GM12878 (cell line): Measurements from ENCODE around the gene CADPS. TPM values are rescaled to one million over a fixed set of nuclear protein-coding genes. Genes with fewer than 3 reads are reported as not detected.

Source experiments
- ATAC-seq: fragments of 200-7000 bp; cut with Tn5 transposase; 3 replicates; pipeline ENCODE4 v1.9.1; 2020; ENCODE audit warnings: mild to moderate bottlenecking, moderate library complexity
- BruUV-seq: library from RNA; stranded (reverse); fragments of 400-500 nt; replicated peaks from 2 replicates; lab custom pipeline; 2021; lab: Mats Ljungman, UMichigan
- CTCF ChIA-PET: fragments of 300-600 bp; sonication (Branson Sonifier 250); formaldehyde crosslinking; extraction: SDS; loops from one replicate; lab custom pipeline; 2021; ENCODE audit warnings: inconsistent platforms; lab: Yijun Ruan, JAX
- POLR2A ChIA-PET: fragments of 350-600 bp; formaldehyde crosslinking; extraction: SDS; loops from one replicate; lab custom pipeline; 2021; ENCODE audit warnings: inconsistent platforms; lab: Charles Lee
- RAD21 ChIA-PET: fragments of 300-600 bp; sonication (Branson Sonifier 250); formaldehyde crosslinking; loops from one replicate; lab custom pipeline; 2023; ENCODE audit warnings: antibody characterized with exemption; ENCODE audit not compliant: unreplicated experiment; lab: Charles Lee
- SMC1A ChIA-PET: fragments of 300-600 bp; sonication (Branson Sonifier 250); formaldehyde crosslinking; loops from one replicate; lab custom pipeline; 2023; ENCODE audit not compliant: unreplicated experiment, uncharacterized antibody; lab: Charles Lee
- DNase-seq: peaks from one replicate; pipeline ENCODE4 v3.0.0-alpha.2; 2011; ENCODE audit warnings: low read depth, low spot score
- FAIRE-seq: peaks from 3 replicates; lab custom pipeline; 2011; peaks lifted over from hg19 to GRCh38; lab: Jason Lieb, UNC
- H2AFZ ChIP-seq: 2 replicates; pipeline ENCODE4 v1.6.0; 2011; ENCODE audit warnings: low read depth, low read length, control low read depth; ENCODE audit not compliant: control insufficient read depth
- H3K27ac ChIP-seq: 2 replicates; pipeline ENCODE4 v1.5.1; 2011; ENCODE audit warnings: control low read depth; ENCODE audit not compliant: control insufficient read depth, insufficient read depth
- H3K27me3 ChIP-seq, 2 experiments: replicated peaks in 1 of 2; 2 replicates each; pipeline versions ENCODE4 v1.6.0 to v1.6.1; 2011; ENCODE audit warnings: low read length in 1 of 2; ENCODE audit not compliant: control insufficient read depth in 2 of 2, insufficient read depth in 2 of 2
- H3K36me3 ChIP-seq, 2 experiments: 2 replicates each; pipeline ENCODE4 v1.5.1; 2011; ENCODE audit warnings: low read length in 1 of 2; ENCODE audit not compliant: control insufficient read depth in 2 of 2, insufficient read depth in 2 of 2
- H3K4me1 ChIP-seq: 2 replicates; pipeline ENCODE4 v1.6.1; 2011; ENCODE audit warnings: mild to moderate bottlenecking, low read length, moderate library complexity, mixed read lengths; ENCODE audit not compliant: control insufficient read depth, insufficient read depth
- H3K4me2 ChIP-seq: 2 replicates; pipeline ENCODE4 v1.6.0; 2011; ENCODE audit warnings: control low read depth; ENCODE audit not compliant: control insufficient read depth, insufficient read depth
- H3K4me3 ChIP-seq: fragments of 200-600 bp; sonication (generic); 2 replicates; pipeline ENCODE4 v1.5.1; 2016
- H3K79me2 ChIP-seq: 2 replicates; pipeline ENCODE4 v1.6.0; 2011; ENCODE audit warnings: low read length; ENCODE audit not compliant: control insufficient read depth, insufficient read depth
- H3K9ac ChIP-seq: 2 replicates; pipeline ENCODE4 v1.8.0; 2011; ENCODE audit warnings: low read length, control low read depth, mixed read lengths; ENCODE audit not compliant: control insufficient read depth, insufficient read depth
- H3K9me3 ChIP-seq: replicated peaks from 3 replicates; pipeline ENCODE4 v1.5.1; 2011; ENCODE audit warnings: mild to moderate bottlenecking, low read length; ENCODE audit not compliant: control insufficient read depth, insufficient read depth
- H4K20me1 ChIP-seq: 2 replicates; pipeline ENCODE4 v1.6.0; 2011; ENCODE audit not compliant: control insufficient read depth, insufficient read depth
- BCL3 ChIP-seq: IDR thresholded peaks from 2 replicates; pipeline ENCODE4 v1.6.1; 2011; ENCODE audit warnings: borderline replicate concordance, low read depth, mild to moderate bottlenecking, moderate library complexity, low read length; ENCODE audit not compliant: insufficient read depth, poor library complexity, severe bottlenecking
- EED ChIP-seq: sonication (generic); IDR thresholded peaks from 2 replicates; pipeline ENCODE4 v1.6.1; 2016; ENCODE audit warnings: antibody characterized with exemption, low read depth
- JUNB ChIP-seq: IDR thresholded peaks from 2 replicates; pipeline ENCODE4 v1.6.1; 2016; ENCODE audit warnings: antibody characterized with exemption, mild to moderate bottlenecking
- MLLT1 ChIP-seq: fragments of 450-650 bp; IDR thresholded peaks from 2 replicates; pipeline ENCODE4 v1.6.1; 2016; ENCODE audit warnings: mild to moderate bottlenecking
- MXI1 ChIP-seq: fragments of 150-350 bp; IDR thresholded peaks from 2 replicates; pipeline ENCODE4 v1.6.1; 2011; ENCODE audit warnings: low read depth, mild to moderate bottlenecking, inconsistent platforms, low read length, improper control_type of control experiment
- NFYB ChIP-seq: IDR thresholded peaks from 2 replicates; pipeline ENCODE4 v1.6.1; 2011; ENCODE audit warnings: low read depth, mild to moderate bottlenecking, low read length, improper control_type of control experiment, moderate library complexity; ENCODE audit not compliant: insufficient read depth
- NR2C1 ChIP-seq: fragments of 450-650 bp; IDR thresholded peaks from 2 replicates; pipeline ENCODE4 v1.6.1; 2017; ENCODE audit warnings: antibody characterized with exemption, mild to moderate bottlenecking, moderate library complexity
- PKNOX1 ChIP-seq: fragments of 450-650 bp; IDR thresholded peaks from 2 replicates; pipeline ENCODE4 v1.6.1; 2016; ENCODE audit warnings: mild to moderate bottlenecking
- POLR2A ChIP-seq: IDR thresholded peaks from 2 replicates; pipeline ENCODE4 v1.6.1; 2011; ENCODE audit warnings: low read depth, mild to moderate bottlenecking, low read length
- POLR2AphosphoS5 ChIP-seq: IDR thresholded peaks from 2 replicates; pipeline ENCODE4 v1.6.1; 2011; ENCODE audit warnings: mild to moderate bottlenecking, low read length, inconsistent platforms
- SIX5 ChIP-seq: IDR thresholded peaks from 2 replicates; pipeline ENCODE4 v1.6.1; 2011; ENCODE audit warnings: mild to moderate bottlenecking, low read depth, low read length, moderate library complexity; ENCODE audit not compliant: severe bottlenecking
- SP1 ChIP-seq: IDR thresholded peaks from one replicate; pipeline ENCODE4 v1.6.1; 2011; ENCODE audit warnings: low read depth, low read length
- STAT1 ChIP-seq: fragments of 450-650 bp; conservative IDR thresholded peaks from 2 replicates; pipeline ENCODE4 v1.6.1; 2014; ENCODE audit warnings: antibody characterized with exemption, mild to moderate bottlenecking
- SUPT20H ChIP-seq: IDR thresholded peaks from 2 replicates; pipeline ENCODE4 v1.6.1; 2011; ENCODE audit warnings: low read depth, mild to moderate bottlenecking, low read length, moderate library complexity, borderline replicate concordance; ENCODE audit not compliant: control insufficient read depth
- TARDBP ChIP-seq: IDR thresholded peaks from 2 replicates; pipeline ENCODE4 v1.6.1; 2016; ENCODE audit warnings: borderline replicate concordance
- TBL1XR1 ChIP-seq: IDR thresholded peaks from 2 replicates; pipeline ENCODE4 v1.6.1; 2012; ENCODE audit warnings: low read depth, low read length, improper control_type of control experiment
- TCF3 ChIP-seq: IDR thresholded peaks from 2 replicates; pipeline ENCODE4 v1.6.1; 2012; ENCODE audit warnings: low read depth, mild to moderate bottlenecking, low read length, borderline replicate concordance; ENCODE audit not compliant: insufficient read depth
- WRNIP1 ChIP-seq: IDR thresholded peaks from 2 replicates; pipeline ENCODE4 v1.6.1; 2011; ENCODE audit warnings: low read depth, low read length, improper control_type of control experiment, borderline replicate concordance
- ZNF217 ChIP-seq: fragments of 450-650 bp; IDR thresholded peaks from 2 replicates; pipeline ENCODE4 v1.6.1; 2017; ENCODE audit warnings: antibody characterized with exemption, mild to moderate bottlenecking
- in situ Hi-C: fragments of 300-500 bp; cut with MboI; formaldehyde crosslinking; loops from 9 replicates; pipeline ENCODE4 v1.14.3; 2018; ENCODE audit warnings: mixed read lengths
- intact Hi-C: fragments of 100-400 bp; cut with micrococcal nuclease; formaldehyde crosslinking; loops from one replicate; pipeline ENCODE4 v1.14.2; 2022; ENCODE audit not compliant: unreplicated experiment
- polyA plus RNA-seq, 11 experiments: library from polyadenylated mRNA; depleted of rRNA in 4 of 11; unstranded in 6 of 11; stranded (reverse) in 5 of 11; fragments of >200 nt; fragmentation: Nextera tagmentation in 4 of 11; fragmentation: Illumina TruSeq in 1 of 11; extraction: Ambion mirVana in 4 of 11; extraction: Trizol in 1 of 11; gene quantifications; 1 replicate in 1 of 11; 2 replicates in 10 of 11; pipeline versions ENCODE4 v1.2.1 to v1.2.3, GENCODE V29; 2011 to 2016; ENCODE audit warnings: inconsistent platforms in 2 of 11, missing spikeins in 2 of 11, low read depth in 1 of 11
- total RNA-seq, 4 experiments: library from RNA; depleted of rRNA in 3 of 4; stranded (reverse); fragments of >200 nt in 3 of 4; fragmentation: Illumina TruSeq in 1 of 4; extraction: Trizol in 1 of 4; gene quantifications; 2 replicates each; pipeline versions ENCODE4 v1.2.1 to v1.2.3, GENCODE V29; 2013 to 2021
- TF ChIP-seq, protein P1 (sequence below): fragments of 450-650 bp; IDR thresholded peaks from 2 replicates; pipeline ENCODE4 v1.6.1; 2017; ENCODE audit warnings: borderline replicate concordance

Gene CADPS
- total and polyA plus RNA-seq, 10 of the 15 experiments (the other 5 are each of a cell fraction or from before 2014, with no cell fraction given), result 0.20 TPM; not detected in 9

DNA sequence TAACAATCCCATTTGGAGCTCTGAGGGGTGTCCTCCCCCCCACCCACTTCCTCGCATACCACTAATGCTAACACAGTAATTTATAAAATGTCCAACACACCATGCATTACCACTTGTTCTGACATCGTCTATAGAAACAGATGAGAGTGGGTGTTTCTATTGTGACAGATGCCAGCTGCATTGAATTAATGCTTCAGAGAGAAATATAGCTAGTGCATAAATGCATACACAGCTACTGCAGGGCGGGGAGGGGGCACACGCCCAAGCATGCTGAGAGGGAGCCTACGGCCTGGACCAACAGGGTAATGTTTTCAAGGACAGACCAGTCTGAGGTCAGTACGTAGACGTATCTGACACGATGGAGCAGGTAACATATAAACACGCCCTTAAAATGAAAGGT lies 395.9 kb downstream of the CADPS start (continued):
- TF ChIP-seq MLLT1 (no peak), STAT1 (no peak), SUPT20H (no peak), TCF3 (no peak), POLR2AphosphoS5 (no peak), SP1 (no peak)

- Histone ChIP-seq H3K9me3 (no peaks in the 10 kb centered on the region), H2AFZ (no peak overlapping the region), H3K9ac (no peak overlapping the region), H4K20me1 (no peaks in the 10 kb centered on the region), H3K27me3 (no peaks in the 10 kb centered on the region; a peak in 2 of 4 replicates), H3K4me3 (no peak overlapping the region), H3K4me2 (no peak overlapping the region), H3K4me1 (no peaks in the 10 kb centered on the region), H3K79me2 (no peaks in the 10 kb centered on the region), H3K36me3 (no peaks in the 10 kb centered on the region), H3K27ac (no peak overlapping the region)
- in situ Hi-C loops (no loop called here), intact Hi-C loops (no loop called here)
- no TSS peak for BruUV-seq
- ChIA-PET CTCF (no interaction called here), RAD21 (no interaction called here), SMC1A (no interaction called here), POLR2A (no interaction called here)
- FAIRE-seq (no peak), ATAC-seq (no peak), DNase-seq (no peak)
- no peak for TF ChIP-seq JUNB
- TF ChIP-seq WRNIP1, result no peak
- TF ChIP-seq PKNOX1, result no peak
- TF ChIP-seq, protein P1, sequence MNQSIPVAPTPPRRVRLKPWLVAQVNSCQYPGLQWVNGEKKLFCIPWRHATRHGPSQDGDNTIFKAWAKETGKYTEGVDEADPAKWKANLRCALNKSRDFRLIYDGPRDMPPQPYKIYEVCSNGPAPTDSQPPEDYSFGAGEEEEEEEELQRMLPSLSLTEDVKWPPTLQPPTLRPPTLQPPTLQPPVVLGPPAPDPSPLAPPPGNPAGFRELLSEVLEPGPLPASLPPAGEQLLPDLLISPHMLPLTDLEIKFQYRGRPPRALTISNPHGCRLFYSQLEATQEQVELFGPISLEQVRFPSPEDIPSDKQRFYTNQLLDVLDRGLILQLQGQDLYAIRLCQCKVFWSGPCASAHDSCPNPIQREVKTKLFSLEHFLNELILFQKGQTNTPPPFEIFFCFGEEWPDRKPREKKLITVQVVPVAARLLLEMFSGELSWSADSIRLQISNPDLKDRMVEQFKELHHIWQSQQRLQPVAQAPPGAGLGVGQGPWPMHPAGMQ, result no peak
- TF ChIP-seq EED, result no peak
- TF ChIP-seq TARDBP, result no peak
- TF ChIP-seq ZNF217, result no peak
- TF ChIP-seq NFYB, result no peak
- no peak for TF ChIP-seq SIX5
- TF ChIP-seq BCL3, result no peak
- TF ChIP-seq NR2C1, result no peak
- TF ChIP-seq POLR2A, result no peak
- no peak for TF ChIP-seq MXI1
- TF ChIP-seq TBL1XR1, result no peak
These were observed 399.9 kb downstream of the CADPS start for GRCh38 chr3:62475306-62475705.
